Endothelial cell (in vitro differentiated cells): ENCODE data around the gene AKR1C4. TPM values are rescaled to one million over a fixed set of nuclear protein-coding genes. Genes with fewer than 3 reads are reported as not detected.
"Not testable (repeated sequence)": the region's sequence is repeated elsewhere in the genome, so short reads cannot be mapped to it uniquely, and the experiment has no call there.

ENCODE experiments used
- DNase-seq: peaks from one replicate; pipeline ENCODE4 v3.0.0; 2021; ENCODE audit warnings: low spot score
- H3K27ac Mint-ChIP-seq: one replicate; pipeline ENCODE4 v1.8.0; 2021; ENCODE audit warnings: mixed read lengths, inconsistent platforms; ENCODE audit not compliant: unreplicated experiment
- H3K27me3 Mint-ChIP-seq: one replicate; pipeline ENCODE4 v1.8.0; 2021; ENCODE audit warnings: mild to moderate bottlenecking, moderate library complexity, mixed read lengths, inconsistent platforms; ENCODE audit not compliant: unreplicated experiment
- H3K36me3 Mint-ChIP-seq: one replicate; pipeline ENCODE4 v1.8.0; 2021; ENCODE audit warnings: mild to moderate bottlenecking, low read depth, mixed read lengths, inconsistent platforms; ENCODE audit not compliant: unreplicated experiment
- H3K4me1 Mint-ChIP-seq: one replicate; pipeline ENCODE4 v1.8.0; 2021; ENCODE audit warnings: mild to moderate bottlenecking, mixed read lengths, inconsistent platforms; ENCODE audit not compliant: unreplicated experiment
- H3K4me3 Mint-ChIP-seq: one replicate; pipeline ENCODE4 v1.8.0; 2021; ENCODE audit warnings: mild to moderate bottlenecking, mixed read lengths, inconsistent platforms; ENCODE audit not compliant: unreplicated experiment
- H3K9me3 Mint-ChIP-seq: one replicate; pipeline ENCODE4 v1.8.0; 2021; ENCODE audit warnings: mixed read lengths, inconsistent platforms; ENCODE audit not compliant: unreplicated experiment
- CTCF ChIP-seq: fragments of 200-600 bp; sonication (generic); IDR thresholded peaks from one replicate; pipeline ENCODE4 v1.5.0; 2021; ENCODE audit warnings: antibody characterized with exemption; ENCODE audit not compliant: unreplicated experiment
- total RNA-seq: library from RNA; stranded (reverse); fragmentation: NEBNext Ultra II Directional; extraction: Animal tissue kit (Norgen Biotek cat#: 25700); gene quantifications from one replicate; pipeline ENCODE4 v1.2.1, GENCODE V29; 2021; ENCODE audit not compliant: unreplicated experiment

AKR1C4 gene
- total RNA-seq, 1 donor from 2014 or later = not detected

- no peak for TF ChIP-seq CTCF
- H3K4me3 Mint-ChIP-seq = no peak overlapping the region
- no peaks in the 10 kb centered on the region for H3K9me3 Mint-ChIP-seq
- peaks cover 1% of the 10 kb centered on the region for H3K27me3 Mint-ChIP-seq
- DNase-seq = no peak
- H3K36me3 Mint-ChIP-seq = no peaks in the 10 kb centered on the region
- H3K27ac Mint-ChIP-seq = no peak overlapping the region
- peaks cover 7% of the 10 kb centered on the region for H3K4me1 Mint-ChIP-seq
These were observed 45.9 kb downstream of the AKR1C4 start for GRCh38 chr10:5242585-5242984.

GRCh38 chr10:5243521-5243987, 46.9 kb downstream of the AKR1C4 start:
- Mint-ChIP-seq H3K27ac (no peak overlapping the region), H3K4me3 (no peak overlapping the region), H3K4me1 (peaks cover 4% of the 10 kb centered on the region), H3K9me3 (no peaks in the 10 kb centered on the region), H3K27me3 (no peaks in the 10 kb centered on the region), H3K36me3 (no peaks in the 10 kb centered on the region)
- DNase-seq = no peak
- no peak for TF ChIP-seq CTCF

GRCh38 chr10:5252177-5253037, 55.8 kb downstream of the AKR1C4 start:
- Mint-ChIP-seq H3K4me1 (peaks cover 5% of the 10 kb centered on the region), H3K36me3 (no peaks in the 10 kb centered on the region), H3K9me3 (no peaks in the 10 kb centered on the region), H3K27ac (no peak overlapping the region), H3K27me3 (peaks cover 8% of the 10 kb centered on the region), H3K4me3 (no peak overlapping the region)
- no peak for TF ChIP-seq CTCF
- DNase-seq = no peak

GRCh38 chr10:5254488-5254887, 57.9 kb downstream of the AKR1C4 start:
- DNase-seq = no peak
- Mint-ChIP-seq H3K4me1 (peaks cover 5% of the 10 kb centered on the region), H3K9me3 (no peaks in the 10 kb centered on the region), H3K4me3 (no peak overlapping the region), H3K36me3 (no peaks in the 10 kb centered on the region), H3K27ac (no peak overlapping the region), H3K27me3 (peaks cover 8% of the 10 kb centered on the region)
- no peak for TF ChIP-seq CTCF

- H3K4me3 Mint-ChIP-seq, DNase-seq, H3K4me1 Mint-ChIP-seq, H3K36me3 Mint-ChIP-seq, H3K9me3 Mint-ChIP-seq, H3K27me3 Mint-ChIP-seq, H3K27ac Mint-ChIP-seq: not testable (repeated sequence)
These were observed 61.1 kb downstream of the AKR1C4 start for GRCh38 chr10:5257768-5258167.
